KOPT-K1 (cell line): ENCODE measurements around the gene PAM.

Source experiments
- H3K27ac ChIP-seq: fragments of 200-600 bp; sonication (generic); 2 replicates; pipeline ENCODE4 v1.5.1; 2016; ENCODE audit warnings: antibody characterized with exemption, mild to moderate bottlenecking, low read depth, low read length; ENCODE audit not compliant: poor library complexity, severe bottlenecking
- H3K36me3 ChIP-seq: fragments of 200-600 bp; sonication (generic); 2 replicates; pipeline ENCODE4 v1.5.1; 2017; ENCODE audit warnings: antibody characterized with exemption, mild to moderate bottlenecking, low read length, moderate library complexity; ENCODE audit not compliant: insufficient read depth
- H3K9me3 ChIP-seq: fragments of 200-600 bp; sonication (generic); 2 replicates; pipeline ENCODE4 v1.5.1; 2017; ENCODE audit warnings: antibody characterized with exemption, low read length, mild to moderate bottlenecking; ENCODE audit not compliant: insufficient read depth, poor library complexity, severe bottlenecking

Gene PAM

GRCh38 chr5:102924963-102925362 lies 169.9 kb downstream of the PAM start:
- Histone ChIP-seq H3K27ac (no peak overlapping the region), H3K9me3 (no peaks in the 10 kb centered on the region), H3K36me3 (no peaks in the 10 kb centered on the region)

- H3K27ac ChIP-seq = no peak overlapping the region
- H3K36me3 ChIP-seq = no peaks in the 10 kb centered on the region
- no peaks in the 10 kb centered on the region for H3K9me3 ChIP-seq
Measured at GRCh38 chr5:102927007-102927406, 171.9 kb downstream of the PAM start.

- Histone ChIP-seq H3K27ac (no peak overlapping the region), H3K36me3 (no peaks in the 10 kb centered on the region)
Measured at GRCh38 chr5:102930244-102930643, 175.1 kb downstream of the PAM start.

GRCh38 chr5:102931085-102931725 lies 176.1 kb downstream of the PAM start:
- Histone ChIP-seq H3K27ac (no peak overlapping the region), H3K36me3 (no peaks in the 10 kb centered on the region), H3K9me3 (no peaks in the 10 kb centered on the region)

More at GRCh38 chr5:102930244-102930643, 175.1 kb downstream of the PAM start:
- no peaks in the 10 kb centered on the region for H3K9me3 ChIP-seq

GRCh38 chr5:102932781-102933180 lies 177.7 kb downstream of the PAM start:
- H3K27ac ChIP-seq = no peak overlapping the region
- H3K36me3 ChIP-seq = no peaks in the 10 kb centered on the region
- no peaks in the 10 kb centered on the region for H3K9me3 ChIP-seq

- Histone ChIP-seq H3K36me3 (no peaks in the 10 kb centered on the region), H3K27ac (no peak overlapping the region), H3K9me3 (no peaks in the 10 kb centered on the region)
Measured at GRCh38 chr5:102933316-102933715, 178.2 kb downstream of the PAM start.

GRCh38 chr5:102933721-102934459 lies 178.8 kb downstream of the PAM start:
- H3K27ac ChIP-seq = no peak overlapping the region
- no peaks in the 10 kb centered on the region for H3K36me3 ChIP-seq
- no peaks in the 10 kb centered on the region for H3K9me3 ChIP-seq

GRCh38 chr5:102937894-102938293 lies 182.8 kb downstream of the PAM start:
- no peak overlapping the region for H3K27ac ChIP-seq

GRCh38 chr5:102941111-102941510 lies 186.0 kb downstream of the PAM start:
- no peaks in the 10 kb centered on the region for H3K36me3 ChIP-seq
- no peaks in the 10 kb centered on the region for H3K9me3 ChIP-seq
- no peak overlapping the region for H3K27ac ChIP-seq

More at GRCh38 chr5:102937894-102938293, 182.8 kb downstream of the PAM start:
- no peaks in the 10 kb centered on the region for H3K36me3 ChIP-seq
- no peaks in the 10 kb centered on the region for H3K9me3 ChIP-seq

- no peaks in the 10 kb centered on the region for H3K9me3 ChIP-seq
- no peaks in the 10 kb centered on the region for H3K36me3 ChIP-seq
- no peak overlapping the region for H3K27ac ChIP-seq
Measured at GRCh38 chr5:102946414-102946813, 191.3 kb downstream of the PAM start.

GRCh38 chr5:102946971-102947370 lies 191.9 kb downstream of the PAM start:
- no peaks in the 10 kb centered on the region for H3K36me3 ChIP-seq
- H3K27ac ChIP-seq = no peak overlapping the region
- no peaks in the 10 kb centered on the region for H3K9me3 ChIP-seq

- Histone ChIP-seq H3K9me3 (no peaks in the 10 kb centered on the region), H3K36me3 (no peaks in the 10 kb centered on the region), H3K27ac (no peak overlapping the region)
Measured at GRCh38 chr5:102955488-102955887, 200.4 kb downstream of the PAM start.

- H3K9me3 ChIP-seq = no peaks in the 10 kb centered on the region
- no peak overlapping the region for H3K27ac ChIP-seq
- no peaks in the 10 kb centered on the region for H3K36me3 ChIP-seq
Measured at GRCh38 chr5:102956599-102956998, 201.5 kb downstream of the PAM start.

- H3K27ac ChIP-seq = no peak overlapping the region
- H3K36me3 ChIP-seq = no peaks in the 10 kb centered on the region
- no peaks in the 10 kb centered on the region for H3K9me3 ChIP-seq
Measured at GRCh38 chr5:102957141-102957540, 202.0 kb downstream of the PAM start.

GRCh38 chr5:102958481-102959011 lies 203.4 kb downstream of the PAM start:
- Histone ChIP-seq H3K9me3 (no peaks in the 10 kb centered on the region), H3K36me3 (no peaks in the 10 kb centered on the region), H3K27ac (no peak overlapping the region)

- Histone ChIP-seq H3K36me3 (no peaks in the 10 kb centered on the region), H3K9me3 (no peaks in the 10 kb centered on the region), H3K27ac (no peak overlapping the region)
Measured at GRCh38 chr5:102959055-102959454, 203.9 kb downstream of the PAM start.
